UCSD-AML1 (cell line): ENCODE data around the gene ALDH1A3.
A peak's percentile ranks its signal among the peaks of the same experiment; 100 is the strongest.

Experiments
- DNase-seq: peaks from one replicate; lab custom pipeline; 2025; ENCODE audit not compliant: unreplicated experiment; lab: John Stamatoyannopoulos, UW

ALDH1A3 gene

GRCh38 chr15:100880897-100881242 is 1.2 kb downstream of the ALDH1A3 start:
- no peak for DNase-seq

GRCh38 chr15:100881573-100882336 is 2.1 kb downstream of the ALDH1A3 start:
- DNase-seq: no peak

GRCh38 chr15:100885116-100885515 is 5.5 kb downstream of the ALDH1A3 start:
- DNase-seq: no peak

GRCh38 chr15:100885811-100886210 is 6.2 kb downstream of the ALDH1A3 start:
- DNase-seq: no peak

GRCh38 chr15:100887211-100887913 is 7.7 kb downstream of the ALDH1A3 start:
- DNase-seq: no peak

- no peak for DNase-seq
Observed at GRCh38 chr15:100889385-100890050, 9.9 kb downstream of the ALDH1A3 start.

- no peak for DNase-seq
Observed at GRCh38 chr15:100890051-100890720, 10.6 kb downstream of the ALDH1A3 start.

- DNase-seq: no peak
Observed at GRCh38 chr15:100890850-100891249, 11.2 kb downstream of the ALDH1A3 start.

- peak; percentile 43 for DNase-seq
Observed at GRCh38 chr15:100891307-100892012, 11.8 kb downstream of the ALDH1A3 start.

GRCh38 chr15:100892013-100892355 is 12.4 kb downstream of the ALDH1A3 start:
- DNase-seq: no peak

GRCh38 chr15:100893261-100893963 is 13.8 kb downstream of the ALDH1A3 start:
- no peak for DNase-seq

GRCh38 chr15:100893964-100894295 is 14.3 kb downstream of the ALDH1A3 start:
- DNase-seq: no peak

GRCh38 chr15:100895721-100896120 is 16.1 kb downstream of the ALDH1A3 start:
- no peak for DNase-seq

- DNase-seq: no peak
Observed at GRCh38 chr15:100897221-100898151, 17.9 kb downstream of the ALDH1A3 start.

- DNase-seq: no peak
Observed at GRCh38 chr15:100898152-100898490, 18.5 kb downstream of the ALDH1A3 start.

GRCh38 chr15:100898661-100899462 is 19.2 kb downstream of the ALDH1A3 start:
- no peak for DNase-seq

- DNase-seq: no peak
Observed at GRCh38 chr15:100899601-100900000, 20.0 kb downstream of the ALDH1A3 start.

- DNase-seq: no peak
Observed at GRCh38 chr15:100900136-100900794, 20.6 kb downstream of the ALDH1A3 start.
